A549 treated with dexamethasone at 1 μM for 4 hours (cell line): Measurements from ENCODE around the gene RBM5. TPM values are rescaled to one million over a fixed set of nuclear protein-coding genes. Genes with fewer than 3 reads are reported as not detected.

ENCODE experiments used
- total RNA-seq: library from RNA; stranded (reverse); fragments of 200-300 nt; extraction: Qiagen RNA extraction; gene quantifications from 5 replicates; pipeline ENCODE4 v1.2.3, GENCODE V29; 2022

Gene RBM5
- total RNA-seq, result 27.0 to 42.6 TPM (median 37.4 TPM) in 5 replicates

GRCh38 chr3:50088725-50089608 lies at the start of gene RBM5:
TSS of gene RBM5 (plus strand) at chr3:50088919. CDS start at chr3:50090435, 1,516 bp downstream.

GRCh38 chr3:50154840-50155490 lies 66.2 kb downstream of the RBM5 start, which contains the start of gene SEMA3F:
TSS of gene SEMA3F (plus strand) at chr3:50155324. CDS start at chr3:50159623, 4,299 bp downstream.

Other genes with a start within 250 kb of the RBM5 start
- 7.5 to 12.4 TPM (median 11.7 TPM) in 5 replicates for gene TRAIP, start 232.4 kb upstream of the RBM5 start, total RNA-seq
- 0.15 to 0.32 TPM (median 0.21 TPM) in 5 replicates for gene CAMKV, start 219.0 kb upstream of the RBM5 start, total RNA-seq
- gene MST1R, start 185.0 kb upstream of the RBM5 start, total RNA-seq, result 3.6 to 6.7 TPM (median 6.1 TPM) in 5 replicates
- 5.1 to 9.3 TPM (median 8.0 TPM) in 5 replicates for gene MON1A, start 159.1 kb upstream of the RBM5 start, total RNA-seq
- gene RBM6, start 148.8 kb upstream of the RBM5 start, total RNA-seq, result 24.8 to 27.8 TPM (median 25.9 TPM) in 5 replicates
- gene SEMA3F, start 66.4 kb downstream of the RBM5 start, total RNA-seq, result 13.4 to 22.0 TPM (median 19.5 TPM) in 5 replicates
- gene GNAT1, start 102.7 kb downstream of the RBM5 start, total RNA-seq, result 0.03 to 0.48 TPM (median 0.21 TPM) in 4 of 5 replicates, not detected in the other
- 0.05 to 0.22 TPM (median 0.06 TPM) in 4 of 5 replicates, not detected in the other for gene SLC38A3, start 116.4 kb downstream of the RBM5 start, total RNA-seq
- gene GNAI2, start 147.3 kb downstream of the RBM5 start, total RNA-seq, result 34.0 to 49.8 TPM (median 46.8 TPM) in 5 replicates
- 5.0 to 7.7 TPM (median 6.3 TPM) in 5 replicates for gene SEMA3B, start 180.2 kb downstream of the RBM5 start, total RNA-seq
- gene LSMEM2, start 190.2 kb downstream of the RBM5 start, total RNA-seq, result not detected in 5 replicates
- gene IFRD2, start 203.5 kb downstream of the RBM5 start, total RNA-seq, result 66.6 to 89.9 TPM (median 85.4 TPM) in 5 replicates
- 7.0 to 9.9 TPM (median 8.8 TPM) in 5 replicates for gene HYAL3, start 210.5 kb downstream of the RBM5 start, total RNA-seq
- 4.3 to 7.9 TPM (median 6.4 TPM) in 5 replicates for gene NAA80, start 210.5 kb downstream of the RBM5 start, total RNA-seq
- 0.40 to 0.69 TPM (median 0.57 TPM) in 5 replicates for gene HYAL1, start 214.7 kb downstream of the RBM5 start, total RNA-seq
- 21.2 to 33.5 TPM (median 29.2 TPM) in 5 replicates for gene HYAL2, start 233.8 kb downstream of the RBM5 start, total RNA-seq
- gene TUSC2, start 239.3 kb downstream of the RBM5 start, total RNA-seq, result 22.6 to 36.7 TPM (median 34.6 TPM) in 5 replicates